ENCODE data around the gene C15orf39.
A peak's percentile ranks its signal among the peaks of the same experiment; 100 is the strongest.

C15orf39 gene

GRCh38 chr15:75198560-75199356 lies 2.9 kb upstream of the C15orf39 start:
- peak; percentile 77 for DNase-seq

GRCh38 chr15:75199357-75199940 lies 2.2 kb upstream of the C15orf39 start:
- DNase-seq = no peak

GRCh38 chr15:75200391-75200764 lies 1.3 kb upstream of the C15orf39 start:
- DNase-seq = no peak

GRCh38 chr15:75200765-75201615 lies 692 bp upstream of the C15orf39 start:
- DNase-seq = no peak

- no peak for DNase-seq
Observed at GRCh38 chr15:75202251-75203016, 752 bp downstream of the C15orf39 start.

- DNase-seq = no peak
Observed at GRCh38 chr15:75203017-75203907, 1.6 kb downstream of the C15orf39 start.

- DNase-seq = no peak
Observed at GRCh38 chr15:75203908-75204263, 2.2 kb downstream of the C15orf39 start.

- peak; percentile 58 for DNase-seq
Observed at GRCh38 chr15:75204340-75205063, 2.8 kb downstream of the C15orf39 start.

- no peak for DNase-seq
Observed at GRCh38 chr15:75205064-75205395, 3.3 kb downstream of the C15orf39 start.

- no peak for DNase-seq
Observed at GRCh38 chr15:75206006-75206405, 4.3 kb downstream of the C15orf39 start.

- no peak for DNase-seq
Observed at GRCh38 chr15:75206803-75207617, 5.3 kb downstream of the C15orf39 start.

GRCh38 chr15:75207618-75208500 lies 6.2 kb downstream of the C15orf39 start:
- no peak for DNase-seq

- DNase-seq = no peak
Observed at GRCh38 chr15:75208501-75209288, 7.0 kb downstream of the C15orf39 start.

- DNase-seq = no peak
Observed at GRCh38 chr15:75209289-75209676, 7.6 kb downstream of the C15orf39 start.

GRCh38 chr15:75210811-75211230 lies 9.1 kb downstream of the C15orf39 start:
- no peak for DNase-seq

- DNase-seq = no peak
Observed at GRCh38 chr15:75211436-75212199, 9.9 kb downstream of the C15orf39 start.

- DNase-seq = no peak
Observed at GRCh38 chr15:75212200-75212858, 10.6 kb downstream of the C15orf39 start.

Measured in NCI-H1048 (cell line).